Neural crest cell (in vitro differentiated cells): ENCODE results near the gene EMC9. TPM values are rescaled to one million over a fixed set of nuclear protein-coding genes. Genes with fewer than 3 reads are reported as not detected.

Experiments used
- DNase-seq: peaks from one replicate; pipeline ENCODE4 v3.0.0; 2021; ENCODE audit warnings: low read depth, mixed read lengths, low spot score
- H3K27ac Mint-ChIP-seq: one replicate; pipeline ENCODE4 v1.8.0; 2021; ENCODE audit warnings: mild to moderate bottlenecking, mixed read lengths; ENCODE audit not compliant: unreplicated experiment
- H3K27me3 Mint-ChIP-seq: 2 replicates; pipeline ENCODE4 v1.8.0; 2021; ENCODE audit warnings: low read depth, mild to moderate bottlenecking, mixed read lengths
- H3K36me3 Mint-ChIP-seq: 2 replicates; pipeline ENCODE4 v1.8.0; 2021; ENCODE audit warnings: low read depth, mild to moderate bottlenecking, mixed read lengths
- H3K4me1 Mint-ChIP-seq: 2 replicates; pipeline ENCODE4 v1.8.0; 2021; ENCODE audit warnings: mixed read lengths
- H3K4me3 Mint-ChIP-seq: one replicate; pipeline ENCODE4 v1.8.0; 2021; ENCODE audit warnings: mild to moderate bottlenecking, mixed read lengths
- H3K9me3 Mint-ChIP-seq: 2 replicates; pipeline ENCODE4 v1.8.0; 2021; ENCODE audit warnings: mixed read lengths
- CTCF ChIP-seq: fragments of 200-600 bp; sonication (generic); conservative IDR thresholded peaks from 2 replicates; pipeline ENCODE4 v1.5.0; 2021; ENCODE audit warnings: antibody characterized with exemption, mild to moderate bottlenecking
- total RNA-seq: library from RNA; stranded (reverse); gene quantifications from 2 replicates; pipeline ENCODE4 v1.2.1, GENCODE V29; 2021

Gene EMC9
- total RNA-seq, 1 donor from 2014 or later: 28.3 TPM

- Mint-ChIP-seq H3K27ac (no peak overlapping the region), H3K27me3 (peaks cover 2% of the 10 kb centered on the region), H3K9me3 (no peaks in the 10 kb centered on the region), H3K36me3 (peaks cover 6% of the 10 kb centered on the region), H3K4me3 (peak overlapping the region; percentile 47), H3K4me1 (peaks cover 14% of the 10 kb centered on the region)
- no peak for TF ChIP-seq CTCF
- no peak for DNase-seq
Observed at GRCh38 chr14:24183014-24183481, 41.7 kb upstream of the EMC9 start.

GRCh38 chr14:24182110-24182882 is 40.9 kb upstream of the EMC9 start:
- Mint-ChIP-seq H3K27ac (no peak overlapping the region), H3K36me3 (peaks cover 6% of the 10 kb centered on the region), H3K4me1 (peaks cover 7% of the 10 kb centered on the region), H3K9me3 (no peaks in the 10 kb centered on the region), H3K4me3 (peak overlapping the region; percentile 51), H3K27me3 (peaks cover 2% of the 10 kb centered on the region)
- no peak for DNase-seq
- no peak for TF ChIP-seq CTCF

GRCh38 chr14:24181371-24182077 is 40.1 kb upstream of the EMC9 start:
- peaks cover 4% of the 10 kb centered on the region for H3K4me1 Mint-ChIP-seq
- H3K27ac Mint-ChIP-seq: no peak overlapping the region
- H3K27me3 Mint-ChIP-seq: peaks cover 2% of the 10 kb centered on the region
- H3K36me3 Mint-ChIP-seq: peaks cover 6% of the 10 kb centered on the region
- H3K9me3 Mint-ChIP-seq: no peaks in the 10 kb centered on the region
- H3K4me3 Mint-ChIP-seq: peak overlapping the region; percentile 70
- TF ChIP-seq CTCF: no peak
- DNase-seq: no peak

GRCh38 chr14:24179961-24180796 is 38.8 kb upstream of the EMC9 start:
- Mint-ChIP-seq H3K27me3 (peaks cover 2% of the 10 kb centered on the region), H3K4me3 (peak overlapping the region; percentile 70), H3K36me3 (peaks cover 6% of the 10 kb centered on the region), H3K27ac (no peak overlapping the region), H3K9me3 (no peaks in the 10 kb centered on the region), H3K4me1 (peaks cover 4% of the 10 kb centered on the region)
- DNase-seq: no peak
- TF ChIP-seq CTCF: no peak

- Mint-ChIP-seq H3K36me3 (peaks cover 10% of the 10 kb centered on the region), H3K27ac (no peak overlapping the region), H3K9me3 (no peaks in the 10 kb centered on the region), H3K4me1 (peaks cover 8% of the 10 kb centered on the region), H3K27me3 (peaks cover 2% of the 10 kb centered on the region), H3K4me3 (peak overlapping the region; percentile 72)
- DNase-seq: no peak
- TF ChIP-seq CTCF: no peak
Observed at GRCh38 chr14:24179294-24179960, 38.0 kb upstream of the EMC9 start.
